GM21825 (cell line): ENCODE data around the gene DYRK3.
"Not testable (repeated sequence)": the region's sequence is repeated elsewhere in the genome, so short reads cannot be mapped to it uniquely, and the experiment has no call there.

Experiments used
- ATAC-seq: cut with Tn5 transposase; IDR thresholded peaks from one replicate; pipeline ENCODE4 v1.9.1; 2021; ENCODE audit warnings: mild to moderate bottlenecking, moderate library complexity; ENCODE audit not compliant: unreplicated experiment

Gene DYRK3

DNA sequence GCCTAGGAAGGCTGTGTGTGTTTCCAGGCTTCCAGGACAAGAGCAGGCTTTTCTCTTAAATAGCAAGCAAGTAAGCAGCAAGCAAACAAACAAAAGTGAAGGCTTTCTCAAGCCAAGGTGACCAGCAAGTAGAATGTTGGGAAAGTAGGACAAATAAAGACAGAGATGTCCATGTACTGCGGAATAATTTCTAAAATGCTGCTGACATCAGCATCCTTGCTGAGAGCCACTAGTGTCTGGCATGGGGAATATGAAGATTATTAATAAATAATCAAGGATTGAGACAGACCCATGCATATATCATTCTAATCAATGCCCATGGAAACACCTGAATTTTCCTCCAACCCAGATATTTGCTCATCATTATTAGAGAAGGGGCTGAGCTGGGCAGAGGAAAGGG is 6.4 kb upstream of the DYRK3 start:
- ATAC-seq = no peak

GRCh38 chr1:206631085-206631509 is 4.2 kb upstream of the DYRK3 start:
- no peak for ATAC-seq

DNA sequence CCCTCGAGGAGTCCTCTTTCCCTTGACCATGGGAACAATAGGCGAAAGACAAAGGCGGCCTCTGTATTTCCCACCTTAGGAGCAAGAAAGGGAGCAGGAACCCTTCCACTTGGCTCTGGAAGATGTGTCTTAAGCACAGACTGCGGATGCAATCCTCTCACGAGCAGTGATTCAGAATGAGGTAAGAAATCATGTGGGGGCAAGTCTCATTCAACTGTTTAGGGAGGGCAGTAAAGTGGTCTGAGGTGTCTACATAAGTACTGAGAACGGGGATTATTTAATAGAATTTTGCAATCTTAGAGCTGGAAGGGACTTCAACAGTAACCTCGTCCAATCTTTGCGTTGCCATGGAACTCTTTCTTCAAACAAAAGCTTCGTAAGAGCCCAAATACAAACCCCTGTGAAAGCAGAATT is 1.6 kb upstream of the DYRK3 start:
- no peak for ATAC-seq

GRCh38 chr1:206634365-206635079 is 814 bp upstream of the DYRK3 start:
- ATAC-seq = no peak

GRCh38 chr1:206635978-206636345 is 626 bp downstream of the DYRK3 start:
- no peak for ATAC-seq

DNA sequence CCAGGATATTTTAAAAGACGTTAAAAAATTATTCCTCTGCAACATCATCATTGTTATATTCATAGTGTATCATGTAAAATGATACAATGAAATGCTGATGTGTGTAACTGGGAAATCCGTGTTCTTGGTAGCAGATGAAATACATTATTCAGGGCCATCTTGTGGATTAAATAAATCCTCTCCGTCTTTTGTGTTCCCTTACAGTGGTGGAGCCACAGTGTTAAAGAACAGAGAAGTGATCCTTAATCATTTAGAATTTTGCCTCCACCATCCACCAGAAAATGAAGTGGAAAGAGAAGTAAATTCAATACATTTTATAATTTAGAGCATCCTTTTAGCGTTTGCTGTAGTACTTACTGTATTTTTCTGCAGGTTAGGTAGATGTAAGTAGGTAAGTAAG is 1.3 kb downstream of the DYRK3 start:
- no peak for ATAC-seq

GRCh38 chr1:206637605-206638004 is 2.3 kb downstream of the DYRK3 start:
- no peak for ATAC-seq

- ATAC-seq = not testable (repeated sequence)
Observed at GRCh38 chr1:206642074-206642473, 6.7 kb downstream of the DYRK3 start.

DNA sequence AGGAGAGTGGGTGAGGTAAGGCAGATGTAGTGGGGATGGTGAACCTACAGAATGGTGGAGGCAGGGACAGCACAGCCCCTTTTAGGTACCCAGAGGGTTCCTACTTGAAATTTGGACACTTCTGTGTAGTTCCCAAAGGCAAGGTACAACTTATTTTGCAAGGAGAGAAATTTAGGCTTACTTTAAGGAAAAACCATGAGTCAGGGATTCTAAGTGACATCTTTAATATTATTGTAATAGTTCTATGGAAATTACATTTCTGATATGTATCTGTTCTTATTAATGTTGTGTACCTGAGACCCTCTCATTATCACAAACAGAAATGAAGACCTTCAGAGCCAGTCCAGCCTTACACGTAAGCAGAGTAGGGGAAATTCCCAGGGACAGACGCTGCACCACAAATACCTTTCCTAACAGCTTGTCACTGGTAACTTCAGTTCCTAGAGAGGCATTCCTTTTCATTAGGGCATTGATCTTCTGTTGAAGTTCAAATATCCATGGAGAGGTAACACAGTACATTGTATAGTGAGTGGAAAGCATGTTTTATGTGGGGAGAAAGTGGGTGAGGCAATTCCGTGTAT is 7.9 kb downstream of the DYRK3 start:
- ATAC-seq = no peak

- no peak for ATAC-seq
Observed at GRCh38 chr1:206646504-206646903, 11.2 kb downstream of the DYRK3 start.

- no peak for ATAC-seq
Observed at GRCh38 chr1:206647224-206647623, 11.9 kb downstream of the DYRK3 start.

GRCh38 chr1:206649261-206649921 is 14.1 kb downstream of the DYRK3 start:
- ATAC-seq = no peak

GRCh38 chr1:206651014-206651413 is 15.7 kb downstream of the DYRK3 start:
- no peak for ATAC-seq

GRCh38 chr1:206651958-206652890 is 16.9 kb downstream of the DYRK3 start:
- no peak for ATAC-seq

DNA sequence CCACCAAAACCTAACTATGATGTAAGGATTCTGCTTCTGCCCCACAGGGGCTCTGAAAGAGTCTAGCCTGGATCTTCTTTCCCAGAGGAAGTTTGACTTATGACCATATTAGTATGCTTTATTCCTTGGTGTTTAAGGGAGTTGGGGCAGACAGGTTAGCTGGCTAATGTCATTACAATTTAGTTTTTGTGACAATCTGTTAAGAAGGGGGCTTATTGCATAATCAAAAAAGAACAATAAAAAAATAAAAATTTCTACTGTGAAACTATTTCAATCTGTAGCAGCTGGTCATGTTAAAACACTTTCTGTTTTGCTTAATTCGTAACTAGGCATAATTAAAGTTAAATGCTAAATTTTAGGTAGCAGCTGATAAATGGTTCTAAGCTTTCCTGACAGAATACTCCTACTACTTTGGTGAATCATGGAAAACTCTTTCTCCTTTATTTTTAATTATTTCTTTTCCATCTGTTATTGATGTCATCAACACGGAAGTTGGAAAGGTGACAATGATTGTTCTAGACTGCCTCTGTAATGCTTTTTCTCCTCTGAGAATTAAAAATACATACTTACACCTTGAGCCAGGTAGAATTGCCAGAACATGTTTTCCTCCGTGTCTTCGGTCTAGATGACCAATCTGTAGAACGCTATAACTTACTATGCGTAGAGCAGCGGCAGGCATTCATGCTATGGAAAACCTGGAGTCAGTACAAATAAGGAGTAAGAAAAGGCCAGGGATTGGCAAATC is 18.6 kb downstream of the DYRK3 start:
- no peak for ATAC-seq

- ATAC-seq = no peak
Observed at GRCh38 chr1:206654828-206655227, 19.5 kb downstream of the DYRK3 start.

DNA sequence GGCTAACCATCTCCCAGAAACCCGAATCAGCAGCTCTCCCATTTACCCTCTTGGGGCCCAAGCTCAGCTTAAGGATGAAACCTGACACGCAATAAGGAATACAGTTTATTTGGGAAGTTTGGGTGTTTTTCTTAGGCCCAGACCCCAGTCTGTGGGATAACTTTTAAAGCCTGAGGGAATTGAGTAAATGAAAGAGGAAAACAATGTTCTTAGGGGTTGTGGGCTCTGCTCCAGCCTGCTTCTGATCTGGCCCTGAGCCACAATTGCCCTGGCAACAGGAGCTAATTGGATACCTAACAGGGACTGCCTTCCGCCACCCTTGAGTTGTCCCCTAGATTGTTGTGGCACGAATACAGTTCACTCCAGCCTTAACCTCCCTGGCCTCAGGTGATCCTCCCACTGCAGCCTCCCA is 20.1 kb downstream of the DYRK3 start:
- ATAC-seq = no peak

GRCh38 chr1:206656936-206657335 is 21.6 kb downstream of the DYRK3 start:
- no peak for ATAC-seq

DNA sequence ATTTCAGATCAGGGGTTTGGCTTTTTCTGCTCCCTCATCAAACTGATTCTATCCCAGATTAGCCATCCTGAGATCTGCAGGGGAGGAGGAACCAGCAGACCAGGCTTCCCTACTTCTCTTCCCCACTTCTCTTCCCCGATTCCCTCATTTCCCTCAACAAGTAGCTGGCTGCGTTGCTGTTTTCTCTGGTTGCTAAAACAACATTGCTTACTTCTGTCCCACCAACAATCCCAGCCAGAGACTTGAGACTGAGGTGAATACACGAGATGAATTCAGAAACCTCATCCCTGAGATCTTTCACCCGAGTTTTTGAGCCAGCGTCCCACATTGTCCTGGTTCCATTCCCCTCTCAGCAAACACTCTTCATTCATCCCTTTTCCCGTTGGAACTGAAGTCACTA is 22.4 kb downstream of the DYRK3 start:
- no peak for ATAC-seq

GRCh38 chr1:206658264-206658980 is 23.1 kb downstream of the DYRK3 start:
- ATAC-seq = peak; percentile 61
